Measurements from ENCODE around the gene TSPAN11. TPM values are rescaled to one million over a fixed set of nuclear protein-coding genes. Genes with fewer than 3 reads are reported as not detected.

The TSPAN11 gene
- total and polyA plus RNA-seq, 2 experiments from 2014 or later, result 2.1 to 6.0 TPM

- no peaks in the 10 kb centered on the region for H3K9me3 Mint-ChIP-seq
- H3K27ac Mint-ChIP-seq, result no peak overlapping the region
- no peaks in the 10 kb centered on the region for H3K79me2 ChIP-seq (replicated peaks; ENCODE audit: insufficient read depth)
- H3K9me2 ChIP-seq (ENCODE audit: insufficient read depth), result 0 out of 2 replicates have a peak, but pooled peaks cover 4% of the 10 kb centered on the region
- peaks cover 3% of the 10 kb centered on the region; the same call in 1 of the 2 replicates for H3K36me3 ChIP-seq (ENCODE audit: insufficient read depth)
- TF ChIP-seq STAT1 (IDR thresholded peaks at IDR 0.05; ENCODE audit: unreplicated experiment), result no peak
- no peak for TF ChIP-seq NANOG (IDR thresholded peaks at IDR 0.05; ENCODE audit: borderline replicate concordance)
- ATAC-seq (no peak), DNase-seq (ENCODE audit: low spot score) (no peak)
- no peak overlapping the region for H2AFZ ChIP-seq
- H3K36me3 Mint-ChIP-seq (ENCODE audit: low read depth), result no peaks in the 10 kb centered on the region; the same call in 2 of the 3 replicates
- no peaks in the 10 kb centered on the region for H3K4me1 ChIP-seq (ENCODE audit: insufficient read depth)
- no peaks in the 10 kb centered on the region for H3K27me3 ChIP-seq (ENCODE audit: insufficient read depth)
- no peak overlapping the region for H3K4me3 ChIP-seq
- no peak overlapping the region for H3K4me3 Mint-ChIP-seq
- H3F3A ChIP-seq (replicated peaks; ENCODE audit: low read depth), result no peaks in the 10 kb centered on the region
- no peak overlapping the region for H3K27ac ChIP-seq (ENCODE audit: low read depth)
- H3K4me1 Mint-ChIP-seq, result no peaks in the 10 kb centered on the region
- H3K4me2 ChIP-seq, result no peak overlapping the region
- peaks cover 7% of the 10 kb centered on the region for H3K27me3 Mint-ChIP-seq (ENCODE audit: insufficient read depth, low read depth, poor library complexity)
- H4K20me1 ChIP-seq (replicated peaks; ENCODE audit: insufficient read depth), result no peaks in the 10 kb centered on the region
Observed at GRCh38 chr12:30959110-30959710, 32.7 kb downstream of the TSPAN11 start.

- DNase-seq (ENCODE audit: low spot score) (no peak), ATAC-seq (no peak)
- H3K9me3 Mint-ChIP-seq, result no peaks in the 10 kb centered on the region
- H2AFZ ChIP-seq, result no peak overlapping the region
- H3K4me1 Mint-ChIP-seq, result no peaks in the 10 kb centered on the region
- no peaks in the 10 kb centered on the region for H3K4me1 ChIP-seq (ENCODE audit: insufficient read depth)
- no peak overlapping the region for H3K27ac ChIP-seq (ENCODE audit: low read depth)
- no peak overlapping the region for H3K4me3 Mint-ChIP-seq
- H3K27me3 ChIP-seq (ENCODE audit: insufficient read depth), result no peaks in the 10 kb centered on the region
- no peaks in the 10 kb centered on the region for H3F3A ChIP-seq (replicated peaks; ENCODE audit: low read depth)
- 0 out of 2 replicates have a peak, but pooled peaks cover 2% of the 10 kb centered on the region for H3K9me2 ChIP-seq (ENCODE audit: insufficient read depth)
- peaks cover 7% of the 10 kb centered on the region for H3K27me3 Mint-ChIP-seq (ENCODE audit: insufficient read depth, low read depth, poor library complexity)
- H4K20me1 ChIP-seq (replicated peaks; ENCODE audit: insufficient read depth), result no peaks in the 10 kb centered on the region
- no peaks in the 10 kb centered on the region; the same call in 2 of the 3 replicates for H3K36me3 Mint-ChIP-seq (ENCODE audit: low read depth)
- no peak overlapping the region for H3K4me2 ChIP-seq
- H3K27ac Mint-ChIP-seq, result no peak overlapping the region
- no peak overlapping the region for H3K4me3 ChIP-seq
- no peaks in the 10 kb centered on the region for H3K36me3 ChIP-seq (ENCODE audit: insufficient read depth)
- no peaks in the 10 kb centered on the region for H3K79me2 ChIP-seq (replicated peaks; ENCODE audit: insufficient read depth)
- TF ChIP-seq ZNF114 (CRISPR knock-in tag; IDR thresholded peaks at IDR 0.05), result no peak
- TF ChIP-seq NANOG (IDR thresholded peaks at IDR 0.05; ENCODE audit: borderline replicate concordance), result no peak
- no peak for TF ChIP-seq CTCF (conservative IDR thresholded peaks at IDR 0.05; ENCODE audit: low read depth in 2 of 2)
- no peak for TF ChIP-seq POLR2AphosphoS5 (IDR thresholded peaks at IDR 0.05; ENCODE audit: low read depth)
- TF ChIP-seq ZNF462 (CRISPR knock-in tag; IDR thresholded peaks at IDR 0.05), result no peak
- no peak for TF ChIP-seq EZH2phosphoT487 (IDR thresholded peaks at IDR 0.05; ENCODE audit: unreplicated experiment)
- no peak for TF ChIP-seq JUNB (IDR thresholded peaks at IDR 0.05; ENCODE audit: unreplicated experiment)
- no peak for TF ChIP-seq EZH2 (IDR thresholded peaks at IDR 0.05; ENCODE audit: low read depth, unreplicated experiment)
- TF ChIP-seq ETS1 (IDR thresholded peaks at IDR 0.05), result no peak
- TF ChIP-seq STAT1 (IDR thresholded peaks at IDR 0.05; ENCODE audit: unreplicated experiment), result no peak
- no peak for TF ChIP-seq ZNF331 (CRISPR knock-in tag; IDR thresholded peaks at IDR 0.05; ENCODE audit: low read depth)
- TF ChIP-seq CREB1 (CRISPR knock-in tag; IDR thresholded peaks at IDR 0.05; ENCODE audit: low read depth), result no peak
Observed at GRCh38 chr12:30959778-30960177, 33.2 kb downstream of the TSPAN11 start.

Measured in GM23338 (cell line).